H9 (cell line): ENCODE measurements around the gene ACSF3. TPM values are rescaled to one million over a fixed set of nuclear protein-coding genes. Genes with fewer than 3 reads are reported as not detected.
A peak's percentile ranks its signal among the peaks of the same experiment; 100 is the strongest.

Source experiments
- DNase-seq: peaks from one replicate; pipeline ENCODE4 v3.0.0-alpha.2; 2017
- H2AFZ ChIP-seq: one replicate; pipeline ENCODE4 v1.6.1; 2013; ENCODE audit warnings: mild to moderate bottlenecking, low read length, control low read depth, moderate library complexity
- H2AK5ac ChIP-seq: 2 replicates; pipeline ENCODE4 v1.6.1; 2013; ENCODE audit warnings: low read length, control low read depth, mixed read lengths; ENCODE audit not compliant: insufficient read length
- H2BK120ac ChIP-seq: one replicate; pipeline ENCODE4 v1.6.1; 2013; ENCODE audit warnings: low read depth, mild to moderate bottlenecking, low read length, control low read depth, inconsistent platforms; ENCODE audit not compliant: poor library complexity, severe bottlenecking
- H2BK12ac ChIP-seq: 2 replicates; pipeline ENCODE4 v1.6.1; 2013; ENCODE audit warnings: low read length, control low read depth, mixed read lengths, low read depth; ENCODE audit not compliant: insufficient read length
- H2BK15ac ChIP-seq: 2 replicates; pipeline ENCODE4 v1.6.1; 2013; ENCODE audit warnings: low read depth, low read length, control low read depth
- H2BK20ac ChIP-seq: one replicate; pipeline ENCODE4 v1.6.1; 2013; ENCODE audit warnings: low read depth, mild to moderate bottlenecking, low read length, control low read depth, inconsistent platforms; ENCODE audit not compliant: poor library complexity, severe bottlenecking
- H2BK5ac ChIP-seq: 2 replicates; pipeline ENCODE4 v1.6.1; 2013; ENCODE audit warnings: low read length, control low read depth, mixed read lengths; ENCODE audit not compliant: insufficient read length
- H3K14ac ChIP-seq: 2 replicates; pipeline ENCODE4 v1.6.1; 2013; ENCODE audit warnings: low read length, control low read depth; ENCODE audit not compliant: insufficient read depth
- H3K18ac ChIP-seq: 2 replicates; pipeline ENCODE4 v1.6.1; 2013; ENCODE audit warnings: low read depth, mild to moderate bottlenecking, mixed read lengths, low read length, control low read depth; ENCODE audit not compliant: insufficient read length
- H3K23ac ChIP-seq: 2 replicates; pipeline ENCODE4 v1.6.1; 2013; ENCODE audit warnings: low read length, control low read depth, mixed read lengths, low read depth; ENCODE audit not compliant: insufficient read length
- H3K23me2 ChIP-seq: 2 replicates; pipeline ENCODE4 v1.6.1; 2013; ENCODE audit warnings: low read depth, mild to moderate bottlenecking, mixed read lengths, low read length, control low read depth; ENCODE audit not compliant: insufficient read length, poor library complexity, severe bottlenecking
- H3K27ac ChIP-seq: 2 replicates; pipeline ENCODE4 v1.5.1; 2013; ENCODE audit warnings: low read length, control low read depth, mixed read lengths, low read depth; ENCODE audit not compliant: insufficient read length
- H3K27me3 ChIP-seq: 2 replicates; pipeline ENCODE4 v1.6.1; 2013; ENCODE audit warnings: low read length, control low read depth, inconsistent platforms; ENCODE audit not compliant: insufficient read depth
- H3K4ac ChIP-seq: 2 replicates; pipeline ENCODE4 v1.6.1; 2013; ENCODE audit warnings: low read depth, mild to moderate bottlenecking, control low read depth, inconsistent platforms, low read length, moderate library complexity
- H3K4me1 ChIP-seq: 2 replicates; pipeline ENCODE4 v1.6.1; 2013; ENCODE audit warnings: low read length, control low read depth, inconsistent platforms; ENCODE audit not compliant: insufficient read depth
- H3K4me2 ChIP-seq: 2 replicates; pipeline ENCODE4 v1.6.1; 2013; ENCODE audit warnings: low read length, control low read depth, mixed read lengths; ENCODE audit not compliant: insufficient read length, insufficient read depth
- H3K56ac ChIP-seq: 2 replicates; pipeline ENCODE4 v1.6.1; 2013; ENCODE audit warnings: low read depth, mild to moderate bottlenecking, mixed read lengths, low read length, control low read depth; ENCODE audit not compliant: insufficient read length
- H3K79me1 ChIP-seq: 2 replicates; pipeline ENCODE4 v1.6.1; 2013; ENCODE audit warnings: low read depth, mild to moderate bottlenecking, moderate library complexity, low read length, control low read depth, inconsistent platforms; ENCODE audit not compliant: insufficient read depth, poor library complexity, severe bottlenecking
- H3K79me2 ChIP-seq: 2 replicates; pipeline ENCODE4 v1.6.1; 2013; ENCODE audit warnings: low read length, control low read depth, inconsistent platforms; ENCODE audit not compliant: insufficient read depth
- H3K9ac ChIP-seq: 2 replicates; pipeline ENCODE4 v1.6.1; 2013; ENCODE audit warnings: low read length, control low read depth, mixed read lengths; ENCODE audit not compliant: insufficient read length; ENCODE audit errors: extremely low read depth
- H3K9me3 ChIP-seq: one replicate; pipeline ENCODE4 v1.6.1; 2013; ENCODE audit warnings: low read depth, low read length, inconsistent platforms; ENCODE audit not compliant: control insufficient read depth
- H3T11ph ChIP-seq: one replicate; pipeline ENCODE4 v1.6.1; 2013; ENCODE audit warnings: mild to moderate bottlenecking, low read length, control low read depth, inconsistent platforms
- H4K20me1 ChIP-seq: one replicate; pipeline ENCODE4 v1.6.1; 2013; ENCODE audit not compliant: control insufficient read depth, insufficient read length, insufficient read depth
- H4K5ac ChIP-seq: 2 replicates; pipeline ENCODE4 v1.6.1; 2013; ENCODE audit warnings: low read depth, mild to moderate bottlenecking, mixed read lengths, low read length, control low read depth; ENCODE audit not compliant: insufficient read length
- H4K8ac ChIP-seq: replicated peaks from 2 replicates; pipeline ENCODE4 v1.6.1; 2013; ENCODE audit warnings: low read length, control low read depth, mixed read lengths, low read depth; ENCODE audit not compliant: insufficient read length
- H4K91ac ChIP-seq: 2 replicates; pipeline ENCODE4 v1.6.1; 2013; ENCODE audit warnings: low read depth, mild to moderate bottlenecking, moderate library complexity, mixed read lengths, low read length, control low read depth; ENCODE audit not compliant: insufficient read length
- H3K27ac Mint-ChIP-seq, 3 experiments: 2 replicates in 2 of 3; 3 replicates in 1 of 3; pipeline ENCODE4 v1.8.0; 2020 to 2021; ENCODE audit warnings: mixed read lengths in 3 of 3, mild to moderate bottlenecking in 1 of 3, moderate library complexity in 1 of 3
- H3K27me3 Mint-ChIP-seq: 2 replicates; pipeline ENCODE4 v1.8.0; 2021; ENCODE audit warnings: low read depth, mild to moderate bottlenecking, moderate library complexity, mixed read lengths
- H3K36me3 Mint-ChIP-seq, 3 experiments: 2 replicates in 2 of 3; 3 replicates in 1 of 3; pipeline ENCODE4 v1.8.0; 2020 to 2021; ENCODE audit warnings: low read depth in 3 of 3, mixed read lengths in 3 of 3; ENCODE audit not compliant: insufficient read depth in 1 of 3
- H3K4me1 Mint-ChIP-seq, 2 experiments: 2 replicates each; pipeline ENCODE4 v1.8.0; 2020; ENCODE audit warnings: mixed read lengths in 2 of 2
- H3K4me3 Mint-ChIP-seq, 2 experiments: 2 replicates in 1 of 2; 3 replicates in 1 of 2; pipeline ENCODE4 v1.8.0; 2020 to 2021; ENCODE audit warnings: mild to moderate bottlenecking in 2 of 2, mixed read lengths in 2 of 2, moderate library complexity in 1 of 2
- H3K9me3 Mint-ChIP-seq, 2 experiments: 2 replicates in 1 of 2; 3 replicates in 1 of 2; pipeline ENCODE4 v1.8.0; 2020; ENCODE audit warnings: mild to moderate bottlenecking in 2 of 2, mixed read lengths in 2 of 2, moderate library complexity in 1 of 2
- WGBS: extraction: QIAGEN DNeasy Blood & Tissue Kit; methylation state at CpG from one replicate; pipeline ENCODE4 v1.1.7; 2013; ENCODE audit warnings: missing lambda C conversion rate, low lambda C conversion rate, mixed read lengths; ENCODE audit not compliant: insufficient read length; ENCODE audit errors: extremely low coverage; 5-methylcytosine and 5-hydroxymethylcytosine counted together
- total RNA-seq: library from RNA; stranded (reverse); gene quantifications from 2 replicates; pipeline ENCODE4 v1.2.1, GENCODE V29; 2021
- TF ChIP-seq, protein P1 (sequence below): fragments of 200-600 bp; sonication (generic); conservative IDR thresholded peaks from 3 replicates; pipeline ENCODE4 v1.8.0; 2021; ENCODE audit warnings: antibody characterized with exemption, mild to moderate bottlenecking

The ACSF3 gene
- total RNA-seq, 1 experiment from 2014 or later, result 31.3 TPM

DNA sequence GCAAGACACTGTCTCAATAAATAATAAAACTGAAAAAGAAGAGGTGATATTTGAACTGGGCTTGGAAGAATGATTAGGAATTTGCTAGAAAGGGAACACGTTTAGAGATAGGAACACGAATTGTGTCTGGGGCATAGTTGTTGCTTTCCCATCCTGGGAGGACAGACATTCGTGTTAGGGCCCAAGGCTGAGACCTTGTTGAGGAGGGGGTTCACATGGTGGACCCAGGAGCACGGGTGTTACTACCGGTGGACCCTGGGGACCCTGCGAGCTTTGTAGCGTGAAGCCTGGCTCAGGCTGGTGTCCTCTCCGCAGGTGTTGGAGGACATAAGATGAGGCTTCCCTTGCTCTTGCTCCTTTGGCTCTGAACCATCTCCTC lies 1.2 kb downstream of the ACSF3 start:
- H2BK120ac ChIP-seq, result no peak overlapping the region
- no peak overlapping the region for H3K14ac ChIP-seq
- H2AK5ac ChIP-seq, result no peak overlapping the region
- H3K18ac ChIP-seq, result no peak overlapping the region
- H3K79me1 ChIP-seq, result no peaks in the 10 kb centered on the region
- H2BK12ac ChIP-seq, result no peak overlapping the region
- no peaks in the 10 kb centered on the region; the same call in 1 of the 2 replicates for H3K79me2 ChIP-seq
- peak overlapping the region; percentile 98 for H3K4me3 Mint-ChIP-seq
- no peak overlapping the region for H3K4ac ChIP-seq
- TF ChIP-seq, protein P1, sequence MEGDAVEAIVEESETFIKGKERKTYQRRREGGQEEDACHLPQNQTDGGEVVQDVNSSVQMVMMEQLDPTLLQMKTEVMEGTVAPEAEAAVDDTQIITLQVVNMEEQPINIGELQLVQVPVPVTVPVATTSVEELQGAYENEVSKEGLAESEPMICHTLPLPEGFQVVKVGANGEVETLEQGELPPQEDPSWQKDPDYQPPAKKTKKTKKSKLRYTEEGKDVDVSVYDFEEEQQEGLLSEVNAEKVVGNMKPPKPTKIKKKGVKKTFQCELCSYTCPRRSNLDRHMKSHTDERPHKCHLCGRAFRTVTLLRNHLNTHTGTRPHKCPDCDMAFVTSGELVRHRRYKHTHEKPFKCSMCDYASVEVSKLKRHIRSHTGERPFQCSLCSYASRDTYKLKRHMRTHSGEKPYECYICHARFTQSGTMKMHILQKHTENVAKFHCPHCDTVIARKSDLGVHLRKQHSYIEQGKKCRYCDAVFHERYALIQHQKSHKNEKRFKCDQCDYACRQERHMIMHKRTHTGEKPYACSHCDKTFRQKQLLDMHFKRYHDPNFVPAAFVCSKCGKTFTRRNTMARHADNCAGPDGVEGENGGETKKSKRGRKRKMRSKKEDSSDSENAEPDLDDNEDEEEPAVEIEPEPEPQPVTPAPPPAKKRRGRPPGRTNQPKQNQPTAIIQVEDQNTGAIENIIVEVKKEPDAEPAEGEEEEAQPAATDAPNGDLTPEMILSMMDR, result no peak
- H3K4me1 ChIP-seq, result no peaks in the 10 kb centered on the region
- no peak overlapping the region for H3K23ac ChIP-seq
- no peaks in the 10 kb centered on the region; the same call in 1 of the 2 replicates for H3K27me3 ChIP-seq
- no peak overlapping the region for H3K56ac ChIP-seq
- H3K27ac Mint-ChIP-seq, result no peak overlapping the region; a peak in 1 of 7 replicates
- no peak overlapping the region for H2BK15ac ChIP-seq
- H2AFZ ChIP-seq, result no peak overlapping the region
- H3K9ac ChIP-seq, result no peak overlapping the region
- H3K36me3 Mint-ChIP-seq, result peaks cover 0 to 12% (median 0%) of the 10 kb centered on the region in 3 experiments; a peak in 3 of 7 replicates
- no peak overlapping the region for H4K91ac ChIP-seq
- H3K23me2 ChIP-seq, result peaks cover 3% of the 10 kb centered on the region
- no CpG with 5 or more reads among the region's 8 CpGs for WGBS
- H2BK5ac ChIP-seq, result no peak overlapping the region
- H3K4me2 ChIP-seq, result peak overlapping the region; percentile 55
- H3K9me3 ChIP-seq, result no peaks in the 10 kb centered on the region
- H3T11ph ChIP-seq, result no peak overlapping the region
- H4K8ac ChIP-seq, result no peak overlapping the region
- no peaks in the 10 kb centered on the region for H4K20me1 ChIP-seq
- H3K4me1 Mint-ChIP-seq, result peaks cover 40% of the 10 kb centered on the region in 2 experiments
- no peak for DNase-seq
- no peak overlapping the region for H2BK20ac ChIP-seq
- no peak overlapping the region for H4K5ac ChIP-seq
- H3K27ac ChIP-seq, result no peak overlapping the region
- H3K9me3 Mint-ChIP-seq, result no peaks in the 10 kb centered on the region
- peaks cover 39% of the 10 kb centered on the region for H3K27me3 Mint-ChIP-seq
